AG09319 (cell line): ENCODE measurements around the gene CNOT6L.
"Not testable (repeated sequence)": the region's sequence is repeated elsewhere in the genome, so short reads cannot be mapped to it uniquely, and the experiment has no call there.

Source experiments
- DNase-seq: peaks from one replicate; pipeline ENCODE4 v3.0.0-alpha.2; 2010; ENCODE audit warnings: low read depth; ENCODE audit errors: extremely low read depth
- CTCF ChIP-seq: IDR thresholded peaks from 2 replicates; pipeline ENCODE4 v1.5.1; 2011; ENCODE audit warnings: low read depth, mild to moderate bottlenecking, inconsistent platforms, low read length, moderate library complexity

Gene CNOT6L

GRCh38 chr4:77795326-77795725 lies 23.8 kb downstream of the CNOT6L start:
- TF ChIP-seq CTCF = no peak
- no peak for DNase-seq

GRCh38 chr4:77790146-77790545 lies 29.0 kb downstream of the CNOT6L start:
- TF ChIP-seq CTCF = no peak
- DNase-seq = no peak

GRCh38 chr4:77788990-77789389 lies 30.2 kb downstream of the CNOT6L start:
- DNase-seq = no peak
- TF ChIP-seq CTCF = no peak

- DNase-seq = no peak
Observed at GRCh38 chr4:77787969-77788368, 31.2 kb downstream of the CNOT6L start.

GRCh38 chr4:77785669-77786068 lies 33.5 kb downstream of the CNOT6L start:
- no peak for TF ChIP-seq CTCF
- no peak for DNase-seq

More at GRCh38 chr4:77787969-77788368, 31.2 kb downstream of the CNOT6L start:
- TF ChIP-seq CTCF = no peak

- no peak for DNase-seq
- no peak for TF ChIP-seq CTCF
Observed at GRCh38 chr4:77783895-77784294, 35.3 kb downstream of the CNOT6L start.

- DNase-seq = no peak
- TF ChIP-seq CTCF = no peak
Observed at GRCh38 chr4:77782102-77782835, 36.9 kb downstream of the CNOT6L start.

GRCh38 chr4:77780762-77781161 lies 38.4 kb downstream of the CNOT6L start:
- not testable (repeated sequence) for DNase-seq
